Activated CD4-positive, alpha-beta T cell treated with anti-CD3 and anti-CD28 coated beads for 24 hours (primary cell): Measurements from ENCODE around the gene CELA2A.
"Not testable (repeated sequence)": the region's sequence is repeated elsewhere in the genome, so short reads cannot be mapped to it uniquely, and the experiment has no call there.

Experiments
- DNase-seq, 2 donors: peaks; one replicate each; pipeline ENCODE4 v3.0.0-alpha.2; 2020; ENCODE audit warnings: low read depth in 2 of 2

Gene CELA2A

DNA sequence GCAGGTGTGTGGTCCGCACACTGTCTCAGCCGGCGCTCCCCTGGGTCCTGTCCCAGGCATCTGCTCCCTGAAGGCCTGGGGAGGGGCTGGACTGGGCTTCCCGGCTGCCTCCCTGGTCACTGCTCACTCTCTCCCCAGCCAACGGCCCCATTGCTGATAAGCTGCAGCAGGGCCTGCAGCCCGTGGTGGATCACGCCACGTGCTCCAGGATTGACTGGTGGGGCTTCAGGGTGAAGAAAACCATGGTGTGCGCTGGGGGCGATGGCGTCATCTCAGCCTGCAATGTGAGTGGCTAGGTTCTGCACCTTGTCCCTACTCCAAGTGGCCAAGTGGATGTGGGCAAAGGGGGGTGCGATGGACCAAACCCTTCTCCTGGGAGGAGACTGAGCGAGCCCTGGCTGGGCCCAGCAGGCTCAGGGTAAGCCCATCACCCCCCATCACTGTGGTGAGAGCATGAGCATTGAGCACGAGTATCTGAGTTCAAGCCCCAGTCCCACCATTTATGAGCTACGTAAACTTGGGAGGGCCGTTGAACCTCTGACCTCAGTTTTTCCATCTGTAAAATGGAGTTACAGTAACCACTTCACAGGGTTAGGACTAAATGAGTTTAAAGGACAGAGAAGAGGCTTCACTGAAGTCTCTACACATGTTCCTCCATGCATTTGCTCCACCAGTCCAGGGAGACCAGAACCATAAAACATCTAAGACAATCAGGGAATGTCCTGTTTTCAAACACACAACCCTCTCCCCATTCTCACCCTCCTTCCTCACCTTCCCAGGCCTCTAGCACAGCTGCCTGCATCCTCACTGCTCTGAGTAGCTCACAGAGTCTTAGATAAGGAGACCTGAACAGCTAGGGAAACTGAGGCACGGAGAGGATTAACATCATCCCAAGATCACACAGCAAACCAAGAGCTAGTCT lies 11.8 kb upstream of the CELA2A start:
- no peak for DNase-seq

DNA sequence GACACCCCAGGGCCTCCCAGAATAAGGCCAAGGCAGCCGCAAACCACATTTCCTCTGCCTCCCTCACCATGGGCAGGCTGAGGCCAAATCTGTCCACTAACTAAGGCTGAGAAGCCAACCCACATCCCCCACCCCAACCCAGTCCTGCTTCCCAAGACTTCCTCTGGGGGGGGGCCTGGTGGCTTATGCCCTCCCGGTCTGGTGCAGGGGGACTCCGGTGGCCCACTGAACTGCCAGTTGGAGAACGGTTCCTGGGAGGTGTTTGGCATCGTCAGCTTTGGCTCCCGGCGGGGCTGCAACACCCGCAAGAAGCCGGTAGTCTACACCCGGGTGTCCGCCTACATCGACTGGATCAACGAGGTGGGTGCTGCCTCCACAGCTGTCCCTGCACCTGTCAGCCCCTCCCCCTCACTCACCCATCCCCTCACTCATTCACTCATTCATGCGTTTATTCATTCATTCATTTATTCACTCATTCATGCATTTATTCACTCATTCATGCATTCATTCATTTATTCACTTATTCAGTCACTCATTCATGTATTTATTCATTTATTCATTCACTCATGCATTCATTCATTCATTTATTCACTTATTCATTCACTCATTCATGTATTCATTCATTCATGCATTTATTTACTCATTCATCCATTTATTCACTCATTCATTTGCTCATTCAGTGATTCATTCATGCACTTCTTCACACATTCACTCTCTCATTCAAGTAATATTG lies 11.0 kb upstream of the CELA2A start:
- no peak for DNase-seq

DNA sequence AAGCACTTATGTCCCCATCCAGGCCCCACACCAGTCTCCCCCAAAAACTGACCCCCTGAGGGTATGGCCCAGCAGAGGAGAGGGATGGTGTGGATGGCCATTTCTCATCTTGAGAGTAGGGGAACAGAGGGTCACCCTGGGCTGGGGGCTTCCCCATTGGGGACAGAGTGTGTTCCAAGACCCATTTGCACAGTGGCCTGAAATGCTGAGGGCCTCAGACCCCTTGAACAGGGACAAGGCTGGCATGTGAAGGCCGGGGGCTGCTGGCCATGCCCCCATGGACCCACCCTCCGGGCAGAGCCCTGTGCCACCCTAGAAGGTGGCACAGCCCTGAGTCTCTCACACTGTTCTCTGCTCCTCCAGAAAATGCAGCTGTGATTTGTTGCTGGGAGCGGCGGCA lies 10.3 kb upstream of the CELA2A start:
- no peak for DNase-seq

DNA sequence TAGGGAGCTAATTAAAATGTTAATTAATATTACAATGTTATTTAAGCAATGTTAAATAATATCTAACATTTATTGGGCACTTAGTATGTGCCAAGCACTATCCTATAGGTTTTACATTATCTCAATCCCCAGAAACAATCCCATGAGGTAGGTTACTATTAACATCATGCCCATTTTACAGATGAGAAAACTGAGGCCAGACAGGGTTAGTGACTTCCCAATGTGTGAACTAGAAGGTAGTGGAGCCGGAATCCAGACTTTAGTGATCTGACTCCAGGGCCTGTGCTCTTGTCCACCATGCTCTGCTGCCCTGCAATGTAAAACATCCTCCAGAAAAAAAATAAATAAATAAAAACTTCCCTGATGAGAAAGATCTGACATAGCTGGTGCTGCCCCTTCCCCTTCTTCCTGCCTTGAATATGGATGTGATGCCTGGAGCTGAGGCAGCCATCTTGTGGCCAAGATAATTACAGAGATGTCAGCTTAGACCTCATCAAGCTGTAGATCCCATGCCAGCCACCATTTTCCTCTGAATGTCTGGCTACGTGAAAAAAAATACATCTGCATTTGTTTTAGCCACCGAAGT lies 7.6 kb upstream of the CELA2A start:
- DNase-seq = no peak

DNA sequence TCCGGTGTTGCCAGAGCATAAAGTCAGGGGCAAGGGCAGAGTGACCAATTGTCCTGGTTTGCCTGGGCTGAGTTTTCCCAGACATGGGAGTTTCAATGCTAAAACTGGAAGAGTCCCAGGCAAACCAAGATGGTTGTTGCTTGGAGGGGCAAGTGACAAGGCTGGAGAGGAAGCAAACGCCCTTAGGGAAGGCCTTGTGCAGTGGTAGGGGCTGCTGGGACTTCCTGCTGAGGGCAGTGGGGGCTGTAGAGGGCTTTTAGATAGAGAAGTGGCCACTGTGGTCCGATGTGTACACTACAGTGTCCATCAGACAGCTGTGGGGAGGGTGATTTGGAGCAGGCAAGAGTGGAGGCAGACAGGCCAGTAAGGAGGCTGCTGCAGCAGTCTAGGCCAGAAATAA lies 7.0 kb upstream of the CELA2A start:
- DNase-seq = no peak

DNA sequence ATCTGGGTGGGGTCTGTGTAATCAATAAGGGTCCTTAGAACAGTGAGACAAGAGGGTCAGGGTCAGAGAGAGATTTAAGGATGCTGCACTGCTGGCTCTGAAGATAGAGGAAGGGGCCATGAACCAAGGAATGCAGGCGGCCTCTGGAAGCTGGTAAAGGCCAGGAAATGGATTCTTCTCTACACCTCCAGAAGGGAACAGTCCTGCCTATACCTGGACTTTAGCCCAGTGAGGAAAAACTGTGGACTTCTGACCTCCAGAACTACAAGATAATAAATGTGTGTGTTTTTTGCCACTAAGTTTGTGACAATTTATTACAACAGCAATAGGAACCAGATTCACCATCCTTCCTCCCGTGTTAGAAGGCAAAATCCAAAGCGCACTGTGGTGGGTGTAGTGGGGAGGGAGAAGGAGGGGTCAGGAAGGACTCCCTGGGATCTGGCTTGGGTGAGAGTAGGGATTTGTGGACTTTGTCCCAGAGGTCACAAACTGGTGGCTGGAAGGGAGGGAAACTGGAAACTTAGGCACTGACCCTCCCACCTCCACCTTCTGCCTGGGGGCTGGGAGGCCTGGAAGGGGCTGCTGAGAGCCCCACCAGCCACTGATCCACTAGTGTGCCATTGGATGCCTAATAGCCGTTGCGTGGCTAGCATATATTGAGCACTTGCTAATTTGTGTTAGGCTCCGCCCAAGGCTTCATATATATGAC lies 5.4 kb upstream of the CELA2A start:
- DNase-seq = no peak

DNA sequence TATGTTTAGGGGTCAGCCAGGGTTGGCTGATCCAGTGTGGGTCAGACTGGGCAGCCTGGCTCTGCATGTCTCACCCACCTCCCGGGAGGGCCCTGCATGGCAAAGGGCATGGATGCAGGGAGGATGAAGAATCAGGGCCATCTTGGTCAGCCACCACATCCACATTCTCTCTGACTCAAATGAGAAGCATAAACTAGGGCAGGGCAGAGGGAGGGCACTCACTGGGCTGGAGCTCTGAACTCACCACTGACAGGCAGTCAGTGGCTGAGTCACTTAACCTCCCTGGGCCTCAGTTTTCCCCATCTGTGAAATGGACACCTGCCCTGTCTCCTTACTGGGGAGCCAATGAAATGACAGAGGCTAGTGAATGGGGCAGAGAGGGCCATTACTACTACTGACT lies 4.3 kb upstream of the CELA2A start:
- no peak for DNase-seq

DNA sequence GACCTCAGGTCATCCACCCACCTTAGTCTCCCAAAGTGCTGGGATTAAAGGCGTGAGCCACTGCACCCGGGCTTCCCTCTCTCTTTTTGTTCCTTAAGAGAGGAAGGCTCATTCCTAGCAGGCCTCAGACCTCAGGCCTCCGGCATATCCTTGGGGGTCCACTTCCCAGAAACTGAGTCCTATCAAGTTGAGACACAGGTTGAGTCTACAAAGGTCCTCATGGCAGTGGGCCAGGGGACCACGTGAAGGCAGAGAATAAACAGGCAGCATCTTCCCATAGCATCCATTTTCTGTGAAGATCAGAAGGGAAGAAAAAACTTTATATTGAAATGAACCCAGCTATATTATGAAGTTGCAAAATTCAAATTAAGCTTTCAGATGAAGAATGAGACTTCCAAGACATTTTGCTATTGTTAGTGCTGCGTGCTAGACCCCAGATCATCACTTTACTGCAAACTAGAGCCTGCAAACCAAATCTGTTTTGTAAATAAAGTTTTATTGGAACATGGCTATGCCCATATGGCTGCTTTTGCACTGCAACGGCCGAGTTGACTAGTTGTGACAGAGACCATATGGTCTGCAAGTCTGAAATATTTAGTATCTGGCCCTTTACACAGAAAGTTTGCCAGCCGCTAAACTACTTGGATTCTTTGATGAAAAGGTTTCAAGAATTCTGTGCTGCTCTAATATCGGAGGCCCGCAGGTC lies 3.5 kb upstream of the CELA2A start:
- no peak for DNase-seq

DNA sequence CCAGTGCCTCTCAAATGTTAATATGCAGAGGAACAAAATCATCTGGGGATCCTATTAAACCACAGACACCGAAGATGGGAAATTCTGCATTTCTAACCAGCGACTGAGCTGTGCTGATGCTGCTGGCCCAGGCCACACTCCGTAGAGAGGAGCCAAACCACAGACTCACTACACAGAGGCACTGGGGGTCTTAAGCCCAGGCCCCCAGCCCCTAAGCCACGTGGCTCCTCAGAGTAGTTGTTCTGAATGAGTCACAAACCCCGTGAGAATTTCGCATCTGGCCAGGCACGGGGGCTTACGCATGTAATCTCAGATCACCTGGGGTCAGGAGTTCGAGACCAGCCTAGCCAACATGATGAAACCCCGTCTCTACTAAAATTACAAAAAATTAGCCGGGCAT lies 2.8 kb upstream of the CELA2A start:
- no peak for DNase-seq

DNA sequence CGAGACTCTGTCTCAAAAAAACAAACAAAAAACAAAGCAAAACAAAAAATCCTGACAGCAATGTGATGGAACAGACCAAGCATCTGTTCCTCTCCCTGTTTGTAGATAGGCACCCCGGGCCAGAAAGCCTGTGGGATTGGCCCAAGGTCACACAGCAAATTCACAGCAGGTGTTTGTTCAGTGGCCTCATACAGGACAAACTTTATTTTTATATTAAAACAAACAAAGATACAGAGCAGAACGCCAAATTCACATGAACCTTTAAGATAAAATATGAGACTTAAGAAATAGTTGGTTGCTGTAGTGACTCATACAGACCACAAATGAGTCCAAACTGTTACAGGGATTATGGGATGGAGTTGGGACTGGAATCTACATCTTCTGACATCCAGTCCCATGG lies 2.3 kb upstream of the CELA2A start:
- DNase-seq = no peak

DNA sequence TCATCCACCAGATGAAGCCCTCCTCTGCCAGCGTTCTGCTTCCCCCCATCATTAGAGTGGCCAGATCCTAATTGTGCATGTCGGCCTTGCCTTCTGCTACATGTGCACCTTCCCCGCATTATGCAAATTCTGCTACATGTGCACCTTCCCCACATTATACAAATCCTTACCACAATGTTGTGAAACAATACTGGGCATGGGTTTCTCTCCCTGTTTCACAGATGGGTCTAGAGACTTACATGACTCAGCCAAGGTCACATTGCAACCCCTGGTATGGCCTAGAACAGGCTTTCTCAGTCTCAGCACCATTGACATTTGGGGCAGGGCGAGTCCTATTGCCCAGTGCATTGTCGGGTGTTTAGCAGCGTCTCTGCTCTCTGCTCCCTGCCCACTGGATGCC lies 1.0 kb upstream of the CELA2A start:
- DNase-seq = no peak

DNA sequence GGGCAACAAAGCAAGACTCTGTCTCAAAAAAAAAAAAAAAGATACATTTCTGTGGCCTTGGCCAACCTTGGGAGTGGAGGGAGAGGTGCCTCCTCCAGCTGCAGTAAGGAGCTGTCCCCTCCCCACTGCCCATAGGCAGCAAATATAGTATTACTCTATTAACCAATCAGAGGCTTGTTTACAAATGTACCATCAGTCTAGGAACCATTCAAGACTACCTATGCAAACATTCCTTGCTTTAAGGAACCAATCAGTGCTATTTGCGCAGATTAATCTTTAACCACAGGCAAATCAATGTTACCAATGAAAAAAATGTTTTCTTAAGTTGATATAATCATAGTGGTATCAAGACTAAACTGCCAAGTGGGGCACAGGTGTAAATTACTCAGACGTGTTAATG lies 1.1 kb downstream of the CELA2A start:
- DNase-seq = no peak

DNA sequence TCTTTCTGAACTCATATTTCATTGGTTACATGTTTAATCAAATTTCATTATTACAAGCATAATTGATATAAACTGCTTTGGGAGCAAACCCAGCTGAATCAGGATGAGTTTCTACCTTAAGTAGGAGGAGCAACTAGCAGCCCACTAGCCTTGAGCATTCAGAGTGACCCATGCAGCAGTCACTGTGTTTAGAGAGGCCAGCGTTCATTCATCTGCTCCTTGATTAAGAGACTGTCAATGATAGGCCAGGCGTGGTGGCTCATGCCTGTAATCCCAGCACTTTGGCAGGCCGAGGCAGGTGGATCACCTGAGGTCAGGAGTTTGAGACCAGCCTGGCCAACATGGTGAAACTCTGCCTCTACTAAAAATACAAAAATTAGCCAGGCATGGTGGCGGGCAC lies 1.9 kb downstream of the CELA2A start:
- not testable (repeated sequence) for DNase-seq

DNA sequence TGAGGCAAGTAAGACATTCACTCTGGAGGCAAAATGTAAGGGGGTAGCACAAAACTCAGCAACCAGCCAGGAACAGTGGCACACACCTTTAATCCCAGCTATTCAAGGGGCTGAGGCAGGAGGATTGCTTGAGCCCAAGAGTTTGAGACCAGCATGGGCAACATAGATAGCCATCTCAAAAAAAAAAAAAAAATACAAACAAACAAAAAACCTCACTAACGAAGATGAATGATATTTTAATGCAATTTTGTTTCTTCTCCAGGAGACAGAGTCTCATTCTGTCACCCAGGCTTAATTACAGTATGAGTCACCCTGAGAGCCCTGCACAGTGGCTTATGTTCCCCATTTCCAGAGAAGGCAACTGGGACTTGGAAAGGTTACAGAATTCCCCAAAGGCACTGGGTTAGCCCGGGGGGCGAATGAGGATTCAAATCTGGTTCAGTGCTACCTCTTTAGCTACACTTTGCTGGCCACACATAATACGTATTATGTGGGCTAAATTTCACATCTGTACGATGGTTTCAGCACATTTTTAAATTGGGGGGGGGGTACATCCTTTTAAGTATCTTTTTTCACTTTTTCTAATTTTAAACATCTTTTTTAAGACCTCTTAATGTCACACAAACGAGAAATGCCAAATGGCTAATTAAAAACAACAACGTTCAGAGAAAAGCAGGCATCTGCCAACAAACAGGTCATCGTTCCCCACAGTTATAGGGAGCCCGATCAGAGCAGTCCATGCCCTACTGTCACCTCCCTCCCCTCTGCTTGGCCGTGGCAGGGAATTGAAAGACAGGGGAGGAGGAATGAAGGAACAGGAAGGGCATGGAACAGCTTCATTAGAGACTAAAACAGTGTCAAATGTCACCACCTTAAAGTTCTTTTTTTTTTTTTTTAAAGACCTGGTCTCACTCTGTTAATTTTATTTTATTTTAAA lies 3.5 kb downstream of the CELA2A start:
- DNase-seq = no peak

DNA sequence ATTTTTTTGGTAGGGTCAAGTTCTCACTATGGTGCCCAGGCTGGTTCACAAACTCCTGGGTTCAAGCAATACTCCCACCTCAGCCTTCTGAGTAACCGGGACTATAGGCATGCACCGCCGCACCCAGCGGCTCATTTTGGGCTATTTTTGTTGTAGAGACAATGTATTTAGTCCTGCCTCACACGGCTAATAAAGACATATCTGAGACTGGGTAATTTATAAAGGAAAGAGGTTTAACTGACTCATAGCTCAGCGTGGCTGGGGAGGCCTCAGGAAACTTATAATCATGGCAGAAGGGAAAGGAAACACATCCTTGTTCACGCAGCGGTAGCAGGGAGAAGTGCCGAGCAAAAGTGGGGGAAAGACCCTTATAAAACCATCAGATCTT lies 4.2 kb downstream of the CELA2A start:
- no peak for DNase-seq

DNA sequence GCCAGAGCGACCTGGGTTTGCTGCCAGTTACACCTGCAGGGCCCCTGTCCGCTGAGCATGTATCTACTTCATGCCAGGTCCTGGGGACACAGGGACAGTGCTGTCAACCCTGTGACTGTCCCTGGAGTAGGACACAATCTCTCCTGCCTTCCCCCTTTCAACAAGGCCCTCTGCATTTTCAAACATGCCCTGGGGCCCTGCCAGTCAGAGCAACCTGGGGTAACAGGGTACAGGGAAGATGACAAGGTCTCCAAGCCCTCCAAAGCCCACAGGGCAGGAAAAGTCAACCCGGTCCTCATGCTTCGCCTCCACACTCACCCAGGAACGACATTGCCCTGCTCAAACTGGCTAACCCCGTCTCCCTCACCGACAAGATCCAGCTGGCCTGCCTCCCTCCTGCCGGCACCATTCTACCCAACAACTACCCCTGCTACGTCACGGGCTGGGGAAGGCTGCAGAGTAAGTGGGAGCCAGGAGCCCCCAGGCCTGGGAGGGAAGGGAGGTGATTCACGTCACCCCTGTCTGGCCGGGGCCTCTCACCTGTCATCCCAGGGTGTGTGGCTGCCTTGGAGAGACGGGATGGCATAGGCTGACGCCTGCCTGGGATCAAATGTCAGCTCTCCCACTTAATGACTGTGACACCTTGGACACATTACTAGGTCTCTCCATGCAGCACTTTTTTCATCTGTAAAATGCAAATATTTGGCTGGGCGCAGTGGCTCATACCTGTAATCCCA lies 6.7 kb downstream of the CELA2A start:
- DNase-seq = not testable (repeated sequence)

DNA sequence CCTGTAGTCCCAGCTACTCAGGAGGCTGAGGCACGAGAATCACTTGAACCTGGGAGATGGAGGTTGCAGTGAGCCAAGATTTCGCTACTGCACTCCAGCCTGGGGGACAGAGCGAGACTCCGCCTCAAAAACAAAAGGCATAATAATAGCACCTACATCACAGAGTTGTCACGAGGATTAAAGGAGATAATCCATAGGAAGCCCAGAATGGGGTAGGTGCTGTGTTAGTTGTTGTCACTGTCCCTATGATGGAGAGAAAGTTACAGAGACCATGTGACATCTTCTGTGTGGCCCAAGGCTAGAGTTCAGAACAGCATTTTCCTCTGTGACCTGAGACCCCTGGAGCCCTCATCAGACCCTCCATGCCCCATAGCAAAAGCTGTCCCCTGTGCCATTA lies 7.4 kb downstream of the CELA2A start:
- not testable (repeated sequence) for DNase-seq

DNA sequence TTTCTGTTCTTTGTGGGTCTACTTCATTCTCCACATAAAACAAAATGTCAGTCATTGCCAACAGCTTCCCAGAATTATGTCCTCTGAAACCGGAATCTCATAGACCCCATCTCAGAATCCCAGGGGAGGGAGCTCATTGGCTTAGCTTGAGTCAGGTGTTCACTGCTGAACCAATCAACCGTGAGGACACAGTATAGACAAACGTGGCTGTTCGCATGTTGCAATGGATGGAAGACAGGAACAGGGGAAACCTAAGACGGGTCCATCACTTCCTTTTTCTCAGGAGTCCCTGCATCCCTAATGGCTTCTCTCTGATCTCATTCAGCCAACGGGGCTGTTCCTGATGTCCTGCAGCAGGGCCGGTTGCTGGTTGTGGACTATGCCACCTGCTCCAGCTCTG lies 9.1 kb downstream of the CELA2A start:
- DNase-seq = no peak

DNA sequence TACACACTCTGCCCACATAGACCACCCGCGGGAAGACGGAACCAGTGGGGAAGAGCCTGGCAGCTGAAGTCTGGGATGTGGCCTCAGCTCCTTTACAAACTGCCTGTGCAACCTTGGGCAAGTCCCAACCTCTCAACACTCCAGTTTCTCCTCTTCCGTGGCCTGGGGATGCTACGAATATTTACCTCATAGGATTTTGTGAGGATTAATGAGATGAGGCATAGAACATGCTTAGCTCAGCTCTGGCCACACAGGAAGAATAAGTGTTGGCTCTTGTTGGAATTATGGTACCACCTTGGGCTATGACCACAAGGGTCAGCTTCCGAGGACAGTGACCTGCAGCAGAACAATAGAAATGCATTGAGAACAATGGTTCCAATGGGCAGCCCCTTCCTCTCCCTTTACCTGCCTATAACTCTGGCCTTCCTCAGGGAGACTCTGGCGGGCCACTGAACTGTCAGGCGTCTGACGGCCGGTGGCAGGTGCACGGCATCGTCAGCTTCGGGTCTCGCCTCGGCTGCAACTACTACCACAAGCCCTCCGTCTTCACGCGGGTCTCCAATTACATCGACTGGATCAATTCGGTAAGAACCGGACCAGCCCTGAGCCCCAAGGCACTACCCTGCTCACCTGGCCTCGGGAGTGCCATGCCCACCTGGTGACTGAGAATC lies 10.6 kb downstream of the CELA2A start:
- DNase-seq = not testable (repeated sequence)
